Activated CD8-positive, alpha-beta T cell treated with anti-CD3 and anti-CD28 coated beads for 36 hours (primary cell): Measurements from ENCODE around the gene MBNL1. TPM values are rescaled to one million over a fixed set of nuclear protein-coding genes. Genes with fewer than 3 reads are reported as not detected.

Source experiments
- ATAC-seq: fragments of 200-7000 bp; cut with Tn5 transposase; one replicate; pipeline ENCODE4 v1.10.0; 2021; ENCODE audit warnings: mild to moderate bottlenecking, moderate library complexity
- CTCF ChIA-PET: fragments of 350-600 bp; sonication (Branson Sonifier 250); formaldehyde crosslinking; loops from one replicate; lab custom pipeline; 2021; ENCODE audit warnings: antibody characterized with exemption; lab: Charles Lee
- POLR2A ChIA-PET: fragments of 350-600 bp; sonication (Branson Sonifier 250); formaldehyde crosslinking; loops from one replicate; lab custom pipeline; 2021; ENCODE audit warnings: antibody characterized with exemption; lab: Charles Lee
- DNase-seq: peaks from one replicate; pipeline ENCODE4 v3.0.0-alpha.2; 2020
- H3K27ac Mint-ChIP-seq: one replicate; pipeline ENCODE4 v1.8.0; 2021; ENCODE audit warnings: mild to moderate bottlenecking, mixed read lengths
- H3K27me3 Mint-ChIP-seq: one replicate; pipeline ENCODE4 v1.8.0; 2021; ENCODE audit warnings: mixed read lengths
- H3K36me3 Mint-ChIP-seq: one replicate; pipeline ENCODE4 v1.8.0; 2021; ENCODE audit warnings: low read depth, mixed read lengths
- H3K4me1 Mint-ChIP-seq: one replicate; pipeline ENCODE4 v1.8.0; 2021; ENCODE audit warnings: low read depth, mixed read lengths
- H3K4me3 Mint-ChIP-seq: one replicate; pipeline ENCODE4 v1.8.0; 2021; ENCODE audit warnings: mild to moderate bottlenecking, moderate library complexity, mixed read lengths
- H3K9me3 Mint-ChIP-seq: one replicate; pipeline ENCODE4 v1.8.0; 2021; ENCODE audit warnings: mixed read lengths
- CTCF ChIP-seq: fragments of 200-600 bp; IDR thresholded peaks from one replicate; pipeline ENCODE4 v1.8.0; 2022; ENCODE audit warnings: antibody characterized with exemption, mild to moderate bottlenecking
- intact Hi-C: fragments of 100-400 bp; cut with micrococcal nuclease; formaldehyde crosslinking; loops from one replicate; pipeline ENCODE4 v1.10.0; 2022
- total RNA-seq, 2 experiments: library from RNA; stranded (reverse); gene quantifications; one replicate each; pipeline ENCODE4 v1.2.3, GENCODE V29; 2021

Gene MBNL1
- total RNA-seq, 2 experiments from 2014 or later, result 341 to 360 TPM

- peaks cover 78% of the 10 kb centered on the region for H3K4me1 Mint-ChIP-seq
- TF ChIP-seq CTCF, result no peak
- H3K9me3 Mint-ChIP-seq, result peaks cover 4% of the 10 kb centered on the region
- H3K27me3 Mint-ChIP-seq, result no peaks in the 10 kb centered on the region
- intact Hi-C loops, result no loop called here
- DNase-seq (no peak), ATAC-seq (peak; percentile 6)
- H3K4me3 Mint-ChIP-seq, result no peak overlapping the region
- ChIA-PET CTCF (interaction anchor here (1.0 to 1.9 kb wide), 3 partner anchors 26 to 53 kb away, joined by 3 to 7 read pairs (median 3); no protein-coding TSS in a partner anchor), POLR2A (interaction anchor here (1.4 kb wide), 1 partner anchor 23 kb away, joined by 4 read pairs; no protein-coding TSS in a partner anchor)
- H3K36me3 Mint-ChIP-seq, result peaks cover 15% of the 10 kb centered on the region
- H3K27ac Mint-ChIP-seq, result peak overlapping the region; percentile 87
These were observed 32.0 kb upstream of the MBNL1 start for GRCh38 chr3:152236716-152237115.

DNA sequence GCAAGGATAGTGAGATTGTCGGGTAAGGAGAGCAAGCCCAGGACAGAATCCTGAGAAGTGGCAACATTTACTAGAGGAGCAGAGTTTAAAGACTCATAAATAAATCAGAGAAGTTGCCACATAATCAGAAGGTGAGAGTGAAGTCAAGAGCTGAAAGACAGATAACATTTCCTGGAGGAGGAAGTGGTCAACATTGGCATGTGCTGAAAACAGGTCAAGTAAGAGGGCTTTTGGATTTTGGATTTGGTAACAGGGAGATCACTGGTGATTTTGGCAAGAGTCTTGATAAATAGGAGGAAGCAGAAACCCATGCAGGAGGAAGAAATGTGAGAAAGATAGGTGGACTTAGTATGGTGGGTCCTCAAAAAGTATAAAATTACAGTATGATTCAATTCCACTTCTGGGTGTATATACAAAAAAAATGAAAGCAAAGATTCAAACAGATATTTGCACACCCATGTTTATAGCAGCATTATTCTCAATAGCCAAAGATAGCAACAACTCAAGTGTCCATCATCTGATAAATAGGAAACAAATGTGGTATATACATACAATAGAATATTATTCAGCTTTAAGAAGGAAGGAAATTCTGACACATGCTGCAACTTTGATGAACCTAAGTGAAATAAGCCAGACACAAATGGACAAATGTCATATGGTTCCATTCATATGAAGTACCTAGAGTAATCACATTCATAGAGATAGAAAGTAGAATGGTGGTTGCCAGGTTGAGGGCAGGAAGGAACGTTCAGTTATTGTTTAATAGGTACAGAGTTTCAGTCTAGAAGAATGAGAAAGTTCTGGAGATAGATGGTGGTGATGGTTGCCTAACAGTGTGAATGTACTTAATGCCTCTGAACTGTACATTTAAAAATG is 27.3 kb upstream of the MBNL1 start:
- intact Hi-C loops, result loop anchor here (2.0 to 5.0 kb wide), 3 partner anchors 15 to 49 kb away; no protein-coding TSS in a partner anchor
- H3K27me3 Mint-ChIP-seq, result no peaks in the 10 kb centered on the region

GRCh38 chr3:152243301-152243711 is 25.4 kb upstream of the MBNL1 start:
- CTCF ChIA-PET, result interaction anchor here (0.7 to 5.5 kb wide), 15 partner anchors 10 to 229 kb away, joined by 3 to 38 read pairs (median 8); partner anchors contain the start of gene MBNL1
- Mint-ChIP-seq H3K27me3 (no peaks in the 10 kb centered on the region), H3K4me1 (peaks cover 48% of the 10 kb centered on the region), H3K4me3 (peak overlapping the region; percentile 81), H3K27ac (peak overlapping the region; percentile 93), H3K9me3 (peaks cover 2% of the 10 kb centered on the region), H3K36me3 (peaks cover 7% of the 10 kb centered on the region)
- DNase-seq (peak; percentile 21), ATAC-seq (peak; percentile 66)
- no peak for TF ChIP-seq CTCF
- intact Hi-C loops, result loop anchor here (2.0 to 5.0 kb wide), 3 partner anchors 13 to 51 kb away; no protein-coding TSS in a partner anchor
- POLR2A ChIA-PET, result interaction anchor here (0.6 to 6.8 kb wide), 15 partner anchors 13 to 1042 kb away, joined by 3 to 159 read pairs (median 4); partner anchors contain the start of gene MBNL1

More for the DNA sequence above, 27.3 kb upstream of the MBNL1 start:
- peak; percentile 54 for DNase-seq
- Mint-ChIP-seq H3K36me3 (peaks cover 18% of the 10 kb centered on the region), H3K27ac (peak overlapping the region; percentile 93), H3K4me1 (peaks cover 58% of the 10 kb centered on the region), H3K4me3 (peak overlapping the region; percentile 47), H3K9me3 (peaks cover 4% of the 10 kb centered on the region)
- ChIA-PET CTCF (no interaction called here), POLR2A (interaction anchor here (0.6 to 1.3 kb wide), 5 partner anchors 11 to 64 kb away, joined by 3 to 4 read pairs (median 4); partner anchors contain the start of gene MBNL1)
- ATAC-seq, result peak; percentile 62
- TF ChIP-seq CTCF, result no peak

DNA sequence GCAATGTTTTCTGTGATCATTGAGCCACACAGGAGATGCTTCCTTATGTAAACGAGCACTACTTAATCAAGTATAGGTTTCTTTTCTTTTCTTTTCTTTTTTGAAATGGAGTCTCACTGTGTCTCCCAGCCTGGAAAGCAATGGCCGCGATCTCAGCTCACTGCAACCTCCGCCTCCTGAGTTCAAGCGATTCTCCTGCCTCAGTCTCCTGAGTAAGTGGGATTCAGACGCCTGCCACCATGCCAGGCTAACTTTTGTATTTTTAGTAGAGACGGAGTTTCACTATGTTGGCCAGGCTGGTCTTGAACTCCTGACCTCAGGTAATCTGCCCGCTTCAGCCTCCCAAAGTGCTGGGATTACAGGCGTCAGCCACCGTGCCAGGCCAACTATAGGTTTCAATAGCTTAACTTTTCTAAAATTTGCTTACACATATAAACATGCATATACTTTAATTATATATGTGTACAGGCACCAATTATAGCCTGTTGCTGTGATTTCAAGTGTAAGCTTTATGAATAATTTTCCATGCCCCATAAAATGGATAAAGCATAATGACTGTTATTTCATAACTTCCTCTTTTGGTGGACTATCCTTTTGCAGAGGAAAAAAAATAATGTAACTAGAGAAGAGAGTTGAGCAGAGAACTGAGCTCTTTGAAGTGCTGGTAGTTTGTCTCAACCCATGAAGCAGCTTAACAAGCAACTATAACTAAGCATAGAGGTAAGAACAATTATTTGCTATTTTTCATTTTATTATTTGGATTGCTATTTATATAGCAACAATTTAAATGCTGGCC is 24.8 kb upstream of the MBNL1 start:
- POLR2A ChIA-PET, result interaction anchor here (0.5 to 6.8 kb wide), 22 partner anchors 10 to 1699 kb away, joined by 3 to 159 read pairs (median 4); partner anchors contain the start of genes GPR171 and MBNL1
- CTCF ChIA-PET, result interaction anchor here (0.7 to 5.5 kb wide), 19 partner anchors 10 to 168 kb away, joined by 3 to 38 read pairs (median 4); partner anchors contain the start of gene MBNL1
- intact Hi-C loops, result loop anchor here (2.0 to 5.0 kb wide), 4 partner anchors 13 to 51 kb away; partner anchors contain the start of gene MBNL1
- TF ChIP-seq CTCF, result no peak
- Mint-ChIP-seq H3K36me3 (peaks cover 9% of the 10 kb centered on the region), H3K4me1 (peaks cover 45% of the 10 kb centered on the region), H3K27me3 (no peaks in the 10 kb centered on the region), H3K4me3 (peak overlapping the region; percentile 81), H3K27ac (peak overlapping the region; percentile 93), H3K9me3 (peaks cover 2% of the 10 kb centered on the region)
- ATAC-seq (peak; percentile 29), DNase-seq (peak; percentile 45)
